Measurements from ENCODE around the gene EFNA3. TPM values are rescaled to one million over a fixed set of nuclear protein-coding genes. Genes with fewer than 3 reads are reported as not detected.

EFNA3 gene
- total and polyA plus RNA-seq, 3 experiments from 2014 or later = 0.94 to 1.4 (median 1.0) TPM

GRCh38 chr1:155124503-155125463 is 46.1 kb downstream of the EFNA3 start:
- H3K4me1 ChIP-seq (ENCODE audit: insufficient read depth, low read length) = peaks cover 32% of the 10 kb centered on the region
- no peaks in the 10 kb centered on the region for H3K36me3 Mint-ChIP-seq
- peaks cover 14 to 26% of the 10 kb centered on the region in 2 donors for H3K27me3 Mint-ChIP-seq
- H3K36me3 ChIP-seq (ENCODE audit: insufficient read depth, low read length) = no peaks in the 10 kb centered on the region
- DNase-seq = no peak
- H3K4me1 Mint-ChIP-seq = peaks cover 23 to 29% (median 23%) of the 10 kb centered on the region in 3 donors
- no peaks in the 10 kb centered on the region for H3K9me3 Mint-ChIP-seq
- H3K4me3 ChIP-seq (ENCODE audit: low read length) = no peak overlapping the region
- peak overlapping the region in 2 of 8 donors; percentile 50 to 74 for H3K27ac Mint-ChIP-seq
- CTCF ChIA-PET = interaction anchor here (1.2 kb wide), 1 partner anchor 43 kb away, joined by 4 read pairs; no protein-coding TSS in a partner anchor
- H3K27me3 ChIP-seq (ENCODE audit: insufficient read depth, low read length, poor library complexity, severe bottlenecking) = no peaks in the 10 kb centered on the region
- no peak overlapping the region for H3K4me3 Mint-ChIP-seq
- no peaks in the 10 kb centered on the region for H3K9me3 ChIP-seq (ENCODE audit: low read length)
- no peak overlapping the region for H3K27ac ChIP-seq (ENCODE audit: low read depth, low read length)
- POLR2A ChIA-PET = no interaction called here

GRCh38 chr1:155125511-155125945 is 46.9 kb downstream of the EFNA3 start:
- no peaks in the 10 kb centered on the region for H3K36me3 Mint-ChIP-seq
- H3K36me3 ChIP-seq (ENCODE audit: insufficient read depth, low read length) = no peaks in the 10 kb centered on the region
- CTCF ChIA-PET = interaction anchor here (1.2 to 1.7 kb wide), 2 partner anchors 34 to 42 kb away, joined by 4 to 5 read pairs; no protein-coding TSS in a partner anchor
- no peaks in the 10 kb centered on the region for H3K9me3 ChIP-seq (ENCODE audit: low read length)
- H3K4me1 Mint-ChIP-seq = peaks cover 23 to 30% (median 23%) of the 10 kb centered on the region in 3 donors
- no peak overlapping the region for H3K27ac ChIP-seq (ENCODE audit: low read depth, low read length)
- H3K27ac Mint-ChIP-seq = no peak overlapping the region
- POLR2A ChIA-PET = no interaction called here
- no peak overlapping the region for H3K4me3 ChIP-seq (ENCODE audit: low read length)
- H3K9me3 Mint-ChIP-seq = no peaks in the 10 kb centered on the region
- no peaks in the 10 kb centered on the region for H3K27me3 ChIP-seq (ENCODE audit: insufficient read depth, low read length, poor library complexity, severe bottlenecking)
- H3K4me1 ChIP-seq (ENCODE audit: insufficient read depth, low read length) = peaks cover 34% of the 10 kb centered on the region
- peak overlapping the region in 5 of 7 donors; percentile 20 to 78 (median 34) for H3K4me3 Mint-ChIP-seq
- H3K27me3 Mint-ChIP-seq = peaks cover 14 to 28% of the 10 kb centered on the region in 2 donors
- no peak for DNase-seq

GRCh38 chr1:155125946-155126555 is 47.4 kb downstream of the EFNA3 start:
- H3K27ac Mint-ChIP-seq = no peak overlapping the region
- DNase-seq = no peak
- no peaks in the 10 kb centered on the region for H3K27me3 ChIP-seq (ENCODE audit: insufficient read depth, low read length, poor library complexity, severe bottlenecking)
- H3K36me3 ChIP-seq (ENCODE audit: insufficient read depth, low read length) = no peaks in the 10 kb centered on the region
- ChIA-PET CTCF (interaction anchor here (1.2 to 1.7 kb wide), 2 partner anchors 35 to 42 kb away, joined by 4 to 5 read pairs; no protein-coding TSS in a partner anchor), POLR2A (interaction anchor here (0.5 kb wide), 1 partner anchor 19 kb away, joined by 3 read pairs; no protein-coding TSS in a partner anchor)
- H3K9me3 Mint-ChIP-seq = no peaks in the 10 kb centered on the region
- H3K4me3 ChIP-seq (ENCODE audit: low read length) = no peak overlapping the region
- peaks cover 34% of the 10 kb centered on the region for H3K4me1 ChIP-seq (ENCODE audit: insufficient read depth, low read length)
- no peaks in the 10 kb centered on the region for H3K9me3 ChIP-seq (ENCODE audit: low read length)
- H3K4me3 Mint-ChIP-seq = peak overlapping the region in 5 of 7 donors; percentile 20 to 89 (median 54)
- H3K27me3 Mint-ChIP-seq = peaks cover 14 to 33% of the 10 kb centered on the region in 2 donors
- no peak overlapping the region for H3K27ac ChIP-seq (ENCODE audit: low read depth, low read length)
- H3K4me1 Mint-ChIP-seq = peaks cover 23 to 30% (median 23%) of the 10 kb centered on the region in 3 donors
- H3K36me3 Mint-ChIP-seq = no peaks in the 10 kb centered on the region

- peaks cover 16 to 34% of the 10 kb centered on the region in 2 donors for H3K27me3 Mint-ChIP-seq
- no peaks in the 10 kb centered on the region for H3K9me3 Mint-ChIP-seq
- H3K36me3 ChIP-seq (ENCODE audit: insufficient read depth, low read length) = no peaks in the 10 kb centered on the region
- peak overlapping the region; percentile 64 for H3K4me3 ChIP-seq (ENCODE audit: low read length)
- H3K9me3 ChIP-seq (ENCODE audit: low read length) = no peaks in the 10 kb centered on the region
- peak overlapping the region; percentile 78 to 93 (median 89) for H3K4me3 Mint-ChIP-seq
- no peaks in the 10 kb centered on the region for H3K36me3 Mint-ChIP-seq
- peaks cover 34% of the 10 kb centered on the region for H3K4me1 ChIP-seq (ENCODE audit: insufficient read depth, low read length)
- peak in 4 of 5 donors; percentile 34 to 64 (median 36) for DNase-seq
- no peak overlapping the region for H3K27ac ChIP-seq (ENCODE audit: low read depth, low read length)
- peaks cover 23 to 30% (median 23%) of the 10 kb centered on the region in 3 donors for H3K4me1 Mint-ChIP-seq
- H3K27me3 ChIP-seq (ENCODE audit: insufficient read depth, low read length, poor library complexity, severe bottlenecking) = no peaks in the 10 kb centered on the region
- ChIA-PET POLR2A (interaction anchor here (0.5 kb wide), 1 partner anchor 18 kb away, joined by 3 read pairs; no protein-coding TSS in a partner anchor), CTCF (interaction anchor here (1.7 kb wide), 1 partner anchor 36 kb away, joined by 5 read pairs; no protein-coding TSS in a partner anchor)
- peak overlapping the region in 3 of 8 donors; percentile 4 to 66 (median 40) for H3K27ac Mint-ChIP-seq
These were observed 48.0 kb downstream of the EFNA3 start for GRCh38 chr1:155126556-155127104.

GRCh38 chr1:155127105-155127966 is 48.7 kb downstream of the EFNA3 start, which contains the start of gene EFNA1:
Gene EFNA1, plus strand, starts transcription at chr1:155127876. Its CDS starts 102 bp downstream, at chr1:155127978.
- no peaks in the 10 kb centered on the region for H3K27me3 ChIP-seq (ENCODE audit: insufficient read depth, low read length, poor library complexity, severe bottlenecking)

GRCh38 chr1:155127967-155128754 is 49.5 kb downstream of the EFNA3 start:
- Histone ChIP-seq H3K4me3 (ENCODE audit: low read length) (peak overlapping the region; percentile 58), H3K4me1 (ENCODE audit: insufficient read depth, low read length) (peaks cover 34% of the 10 kb centered on the region), H3K9me3 (ENCODE audit: low read length) (no peaks in the 10 kb centered on the region), H3K36me3 (ENCODE audit: insufficient read depth, low read length) (no peaks in the 10 kb centered on the region), H3K27ac (ENCODE audit: low read depth, low read length) (peak overlapping the region; percentile 55), H3K27me3 (ENCODE audit: insufficient read depth, low read length, poor library complexity, severe bottlenecking) (no peaks in the 10 kb centered on the region)
- Mint-ChIP-seq H3K36me3 (no peaks in the 10 kb centered on the region), H3K9me3 (no peaks in the 10 kb centered on the region), H3K4me3 (peak overlapping the region; percentile 68 to 89 (median 79)), H3K27ac (peak overlapping the region in 5 of 8 donors; percentile 13 to 71 (median 47)), H3K27me3 (peaks cover 16 to 34% of the 10 kb centered on the region in 2 donors), H3K4me1 (peaks cover 23 to 30% (median 23%) of the 10 kb centered on the region in 3 donors)
- ChIA-PET CTCF (interaction anchor here (0.9 to 3.0 kb wide), 6 partner anchors 15 to 67 kb away, joined by 3 to 12 read pairs (median 4); partner anchors contain the start of gene KRTCAP2), POLR2A (no interaction called here)
- no peak for DNase-seq

More at GRCh38 chr1:155127105-155127966, 48.7 kb downstream of the EFNA3 start, which contains the start of gene EFNA1:
- H3K9me3 Mint-ChIP-seq = no peaks in the 10 kb centered on the region
- peak within 1 kb of the TSS; percentile 78 to 93 (median 89) for H3K4me3 Mint-ChIP-seq
- H3K36me3 ChIP-seq (ENCODE audit: insufficient read depth, low read length) = no peaks in the 10 kb centered on the region
- H3K9me3 ChIP-seq (ENCODE audit: low read length) = no peaks in the 10 kb centered on the region
- CTCF ChIA-PET = interaction anchor here (1.5 to 3.0 kb wide), 3 partner anchors 16 to 36 kb away, joined by 3 to 12 read pairs (median 5); no protein-coding TSS in a partner anchor
- H3K27ac ChIP-seq (ENCODE audit: low read depth, low read length) = peak within 1 kb of the TSS; percentile 55
- H3K4me3 ChIP-seq (ENCODE audit: low read length) = peak within 1 kb of the TSS; percentile 64
- POLR2A ChIA-PET = no interaction called here
- H3K36me3 Mint-ChIP-seq = no peaks in the 10 kb centered on the region
- peaks cover 16 to 34% of the 10 kb centered on the region in 2 donors for H3K27me3 Mint-ChIP-seq
- H3K4me1 ChIP-seq (ENCODE audit: insufficient read depth, low read length) = peaks cover 34% of the 10 kb centered on the region
- H3K27ac Mint-ChIP-seq = peak within 1 kb of the TSS in 6 of 8 donors; percentile 13 to 77 (median 68)
- DNase-seq = peak; percentile 22 to 63 (median 42)
- peaks cover 23 to 30% (median 23%) of the 10 kb centered on the region in 3 donors for H3K4me1 Mint-ChIP-seq
